ENCODE results near the gene EAPP. TPM values are rescaled to one million over a fixed set of nuclear protein-coding genes. Genes with fewer than 3 reads are reported as not detected.

The EAPP gene
- total and polyA plus RNA-seq, 2 of the 13 experiments (the other 11 are each of a cell fraction or from before 2014, with no cell fraction given): 68.7 to 110 TPM

GRCh38 chr14:34496679-34497513 is 42.6 kb downstream of the EAPP start (continued):
- TF ChIP-seq FOXK1 (CRISPR knock-in tag; IDR thresholded peaks at IDR 0.05; ENCODE audit: borderline replicate concordance, low read depth) (peak; percentile 63; the same call in 1 of the 2 replicates), CREB1 (IDR thresholded peaks at IDR 0.05) (peak; percentile 91), CREB1 (CRISPR knock-in tag; IDR thresholded peaks at IDR 0.05) (peak; percentile 85; the same call in 1 of the 2 replicates), ZNF749 (CRISPR knock-in tag; IDR thresholded peaks at IDR 0.05; ENCODE audit: borderline replicate concordance) (no peak), TOPORS (CRISPR knock-in tag; IDR thresholded peaks at IDR 0.05) (peak; percentile 11; the same call in 1 of the 2 replicates), GATAD1 (CRISPR knock-in tag; IDR thresholded peaks at IDR 0.05) (no peak), ZNF878 (CRISPR knock-in tag; IDR thresholded peaks at IDR 0.05) (peak; percentile 96), ZXDC (CRISPR knock-in tag; IDR thresholded peaks at IDR 0.05) (peak; percentile 24; the same call in 1 of the 2 replicates), ZNF629 (CRISPR knock-in tag; conservative IDR thresholded peaks at IDR 0.05) (0 out of 2 replicates have a peak, but pooled peaks have one; percentile 23), CREM (IDR thresholded peaks at IDR 0.05) (peak; percentile 90), CREM (CRISPR knock-in tag; IDR thresholded peaks at IDR 0.05) (no peak), HIVEP1 (CRISPR knock-in tag; IDR thresholded peaks at IDR 0.05) (peak; percentile 80; the same call in 1 of the 2 replicates), WIZ (CRISPR knock-in tag; IDR thresholded peaks at IDR 0.05) (peak; percentile 72; the same call in 1 of the 2 replicates), ZNF44 (CRISPR knock-in tag; IDR thresholded peaks at IDR 0.05) (peak; percentile 86; the same call in 1 of the 2 replicates), SMAD3 (CRISPR knock-in tag; IDR thresholded peaks at IDR 0.05) (peak; percentile 98), MXD3 (CRISPR knock-in tag; IDR thresholded peaks at IDR 0.05) (peak; percentile 54; the same call in 1 of the 2 replicates), ZNF318 (CRISPR knock-in tag; IDR thresholded peaks at IDR 0.05) (peak; percentile 77; the same call in 1 of the 2 replicates), THAP11 (CRISPR knock-in tag; IDR thresholded peaks at IDR 0.05) (peak; percentile 70), FOSL1 (CRISPR knock-in tag; IDR thresholded peaks at IDR 0.05; ENCODE audit: borderline replicate concordance) (peak; percentile 99)
